OCI-LY3 (cell line): Measurements from ENCODE around the gene B4GALT2.

Experiments used
- CTCF ChIP-seq: fragments of 200-600, 300-600 bp; sonication (generic); IDR thresholded peaks from 2 replicates; pipeline ENCODE4 v1.5.1; 2014; ENCODE audit warnings: antibody characterized with exemption, low read length, low read depth
- EZH2phosphoT487 ChIP-seq: fragments of 200-600 bp; shearing (Covaris generic); IDR thresholded peaks from 2 replicates; pipeline ENCODE4 v1.6.1; 2018; ENCODE audit warnings: antibody characterized with exemption, mixed run types, low read depth

- TF ChIP-seq CTCF (no peak), EZH2phosphoT487 (no peak)
These were observed 14.3 kb downstream of the B4GALT2 start for GRCh38 chr1:43993206-43993914.
